Adrenal gland (tissue), 12 donors: Measurements from ENCODE around the gene STAT5B. TPM values are rescaled to one million over a fixed set of nuclear protein-coding genes. Genes with fewer than 3 reads are reported as not detected.

Source experiments
- DNase-seq, 7 donors: peaks; one replicate each; pipeline ENCODE4 v3.0.0-alpha.2; 2019 to 2020
- H3K27ac ChIP-seq, 5 donors: fragments of 200-600 bp; sonication (generic) in 4 of 5; 1 replicate in 3 of 5; 2 replicates in 2 of 5; pipeline versions ENCODE4 v1.5.1 to v1.8.0; 2016 to 2020; ENCODE audit warnings: mild to moderate bottlenecking in 1 of 5
- H3K27me3 ChIP-seq: fragments of 200-600 bp; 2 replicates; pipeline ENCODE4 v1.8.0; 2021
- H3K36me3 ChIP-seq, 2 donors: fragments of 200-600 bp; replicated peaks in 1 of 2; 1 replicate in 1 of 2; 2 replicates in 1 of 2; pipeline versions ENCODE4 v1.5.1 to v1.8.0; 2018 to 2022
- H3K4me1 ChIP-seq, 2 donors: fragments of 200-600 bp; replicated peaks in 1 of 2; 1 replicate in 1 of 2; 2 replicates in 1 of 2; pipeline versions ENCODE4 v1.5.1 to v1.8.0; 2018 to 2021
- H3K4me3 ChIP-seq, 4 donors: fragments of 200-600 bp; sonication (generic) in 3 of 4; one replicate each; pipeline ENCODE4 v1.5.1; 2016 to 2018
- H3K9me3 ChIP-seq, 3 donors: fragments of 200-600 bp; sonication (generic) in 1 of 3; replicated peaks in 1 of 3; 1 replicate in 2 of 3; 2 replicates in 1 of 3; pipeline versions ENCODE4 v1.5.1 to v1.8.0; 2016 to 2021
- CTCF ChIP-seq, 6 experiments: fragments of 450-650 bp in 4 of 6; fragments of 200-600 bp in 2 of 6; sonication (generic) in 1 of 6; IDR thresholded peaks; 1 replicate in 5 of 6; 2 replicates in 1 of 6; pipeline versions ENCODE4 v1.5.1 to v1.8.0; 2016 to 2021; ENCODE audit warnings: antibody characterized with exemption in 6 of 6, mild to moderate bottlenecking in 2 of 6, moderate library complexity in 1 of 6
- POLR2A ChIP-seq, 2 donors: fragments of 450-650 bp; IDR thresholded peaks; one replicate each; pipeline ENCODE4 v1.6.1; 2017; ENCODE audit warnings: antibody characterized with exemption in 2 of 2, mild to moderate bottlenecking in 2 of 2, moderate library complexity in 1 of 2
- WGBS, 4 donors: extraction: QIAGEN DNeasy Blood & Tissue Kit in 2 of 4; methylation state at CpG; one replicate each; pipeline versions ENCODE4 v1.1.5 to v1.1.7; 2013 to 2017; 5-methylcytosine and 5-hydroxymethylcytosine counted together
- intact Hi-C, 2 donors: fragments of 100-400 bp; cut with DNase I; formaldehyde crosslinking; loops; one replicate each; pipeline versions ENCODE4 v1.14.1 to v1.15.0; 2022 to 2023
- polyA plus RNA-seq, 3 donors: library from polyadenylated mRNA; stranded (reverse); fragments of 200-250 nt in 2 of 3; fragments of 350-450 nt in 1 of 3; fragmentation: Illumina TruSeq in 1 of 3; extraction: RNeasy Lipid Tissue Mini Kit (QIAGEN cat#74804) in 1 of 3; gene quantifications; one replicate each; pipeline ENCODE4 v1.2.3, GENCODE V29; 2013 to 2014
- total RNA-seq, 9 donors: library from RNA; depleted of rRNA in 4 of 9; stranded (reverse); fragments of >200 nt in 4 of 9; fragments of 120-200 nt in 1 of 9; fragmentation: NEBNext Ultra II Directional in 1 of 9; extraction: Animal tissue kit (Norgen Biotek cat#: 25700) in 1 of 9; gene quantifications; one replicate each; pipeline versions ENCODE4 v1.1.0 to v1.2.4, GENCODE V29; 2013 to 2023
- donor health status: healthy with polysubstance abuse.
- donor health status: Bipolar disorder and iron deficiency.
- donor health status: DM: yes; HTN: yes; CAD: no.
- donor health status: DM: no; HTN: no; CAD: no.
- donor health status: DM: no; HTN: no; CAD: no.
- donor health status: DM: yes; HTN: yes; CAD: no.

Gene STAT5B
- total and polyA plus RNA-seq, 12 donors = 30.3 to 128 (median 101) TPM

GRCh38 chr17:42260318-42260717 is 15.9 kb downstream of the STAT5B start:
- intact Hi-C loops = no loop called here
- no peak overlapping the region for H3K4me3 ChIP-seq
- 88 to 93% (median 91%) methylated on average over 6 of the region's 6 CpGs for WGBS, 4 donors
- H3K9me3 ChIP-seq = no peaks in the 10 kb centered on the region
- DNase-seq = no peak
- H3K27ac ChIP-seq = no peak overlapping the region
- TF ChIP-seq POLR2A (IDR thresholded peaks at IDR 0.05) (no peak), CTCF (IDR thresholded peaks at IDR 0.05) (no peak)
- peaks cover under 1 to 8% of the 10 kb centered on the region in 2 donors for H3K4me1 ChIP-seq
- no peaks in the 10 kb centered on the region for H3K36me3 ChIP-seq
- H3K27me3 ChIP-seq = no peaks in the 10 kb centered on the region

GRCh38 chr17:42255445-42255844 is 20.7 kb downstream of the STAT5B start:
- no peak for TF ChIP-seq POLR2A (IDR thresholded peaks at IDR 0.05)
- TF ChIP-seq CTCF (IDR thresholded peaks at IDR 0.05) = no peak
- WGBS, 4 donors = 92 to 98% (median 95%) methylated on average over 8 of the region's 8 CpGs
- no peaks in the 10 kb centered on the region for H3K36me3 ChIP-seq
- intact Hi-C loops = no loop called here
- H3K27ac ChIP-seq = peak overlapping the region in 4 of 5 donors; percentile 61 to 80 (median 72)
- H3K4me3 ChIP-seq = no peak overlapping the region
- no peak for DNase-seq
- no peaks in the 10 kb centered on the region for H3K27me3 ChIP-seq
- H3K9me3 ChIP-seq = no peaks in the 10 kb centered on the region
- peaks cover 16 to 54% of the 10 kb centered on the region in 2 donors for H3K4me1 ChIP-seq

- DNase-seq = peak in 6 of 7 donors; percentile 65 to 85 (median 80)
- intact Hi-C loops = no loop called here
Observed at GRCh38 chr17:42253578-42253977, 22.6 kb downstream of the STAT5B start.

More at GRCh38 chr17:42253578-42253977, 22.6 kb downstream of the STAT5B start:
- Histone ChIP-seq H3K27me3 (no peaks in the 10 kb centered on the region), H3K9me3 (no peaks in the 10 kb centered on the region), H3K4me3 (no peak overlapping the region), H3K27ac (peak overlapping the region; percentile 8 to 80 (median 66)), H3K36me3 (no peaks in the 10 kb centered on the region), H3K4me1 (peaks cover 26 to 72% of the 10 kb centered on the region in 2 donors)
- TF ChIP-seq CTCF (IDR thresholded peaks at IDR 0.05) (no peak), POLR2A (IDR thresholded peaks at IDR 0.05) (no peak)
- 60 to 71% (median 67%) methylated on average over 5 of the region's 5 CpGs for WGBS, 4 donors
